ENCODE measurements around the gene LSM10. TPM values are rescaled to one million over a fixed set of nuclear protein-coding genes. Genes with fewer than 3 reads are reported as not detected.

The LSM10 gene
- total and polyA plus RNA-seq, 9 of the 15 experiments (the other 6 are each of a cell fraction or from before 2014, with no cell fraction given): 13.2 to 146 (median 68.9) TPM

- no peak for TF ChIP-seq NFYB (IDR thresholded peaks at IDR 0.05; ENCODE audit: extremely low read depth, insufficient read length)
- TF ChIP-seq CUX1 (CRISPR knock-in tag; IDR thresholded peaks at IDR 0.05): peak; percentile 87
- TF ChIP-seq PTBP1 (IDR thresholded peaks at IDR 0.05; ENCODE audit: low read depth, low read length): peak; percentile 43; the same call in 1 of the 2 replicates
- TF ChIP-seq SMAD1 (IDR thresholded peaks at IDR 0.05; ENCODE audit: low read depth, low read length, partially characterized antibody): peak; percentile 93
- TF ChIP-seq MAZ (CRISPR knock-in tag; conservative IDR thresholded peaks at IDR 0.05 in 1 of 2, IDR thresholded peaks at IDR 0.05 in 1 of 2): peak in 1 of 2 experiments; percentile 82; a peak in 2 of 4 replicates
- TF ChIP-seq THAP12 (CRISPR knock-in tag; IDR thresholded peaks at IDR 0.05): no peak
- peak; percentile 78 for TF ChIP-seq TCFL5 (CRISPR knock-in tag; conservative IDR thresholded peaks at IDR 0.05)
- no peak; the same call in 1 of the 2 replicates for TF ChIP-seq ZNF398 (CRISPR knock-in tag; IDR thresholded peaks at IDR 0.05)
- TF ChIP-seq HDAC1 (IDR thresholded peaks at IDR 0.05): peak; percentile 39 to 83; a peak in 2 of 4 replicates
- TF ChIP-seq BRCA1 (IDR thresholded peaks at IDR 0.05): no peak
- no peak for TF ChIP-seq BRCA1 (CRISPR knock-in tag; IDR thresholded peaks at IDR 0.05)
- TF ChIP-seq CEBPB (tag; IDR thresholded peaks at IDR 0.05): peak; percentile 100
- TF ChIP-seq CREB5 (CRISPR knock-in tag; IDR thresholded peaks at IDR 0.05): peak; percentile 53; the same call in 1 of the 2 replicates
Measured at GRCh38 chr1:36386265-36387140, 11.2 kb downstream of the LSM10 start (continued).

All from K562 (cell line).